Measurements from ENCODE around the gene EEFSEC. TPM values are rescaled to one million over a fixed set of nuclear protein-coding genes. Genes with fewer than 3 reads are reported as not detected.

The EEFSEC gene
- total RNA-seq, 1 experiment from 2014 or later, result 9.5 TPM

DNA sequence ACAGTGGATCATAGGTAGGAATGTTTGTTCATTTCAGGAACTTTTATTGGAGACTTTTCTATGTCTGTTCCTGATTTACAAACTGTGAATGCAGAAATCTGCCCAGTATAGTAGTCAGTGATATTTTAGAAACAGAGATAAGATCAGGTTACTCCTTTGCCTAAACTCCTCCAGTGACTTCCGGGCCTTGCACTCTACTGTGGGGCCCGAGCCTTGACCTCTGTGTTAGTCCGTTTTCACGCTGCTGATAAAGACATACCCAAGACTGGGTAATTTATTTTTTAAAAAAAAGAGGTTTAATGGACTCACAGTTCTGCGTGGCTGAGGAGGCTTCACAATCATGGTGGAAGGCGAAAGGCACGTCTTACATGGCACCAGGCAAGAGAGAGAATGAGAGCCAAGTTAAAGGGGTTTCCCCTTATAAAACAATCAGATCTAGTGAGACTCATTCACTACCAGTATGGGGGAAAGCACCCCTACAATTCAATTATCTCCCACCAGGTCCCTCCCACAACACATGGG is 186.3 kb downstream of the EEFSEC start:
- Histone ChIP-seq H2BK12ac (ENCODE audit: insufficient read length, low read depth, low read length) (no peak overlapping the region), H3K18ac (ENCODE audit: insufficient read length, low read depth, low read length) (no peak overlapping the region), H3K79me2 (ENCODE audit: insufficient read depth, low read length) (no peaks in the 10 kb centered on the region), H3K4me2 (ENCODE audit: insufficient read depth, insufficient read length, low read length) (no peak overlapping the region), H2BK20ac (ENCODE audit: low read depth, low read length, poor library complexity, severe bottlenecking) (no peak overlapping the region), H3K27me3 (ENCODE audit: insufficient read depth, low read length) (no peaks in the 10 kb centered on the region), H3K23ac (ENCODE audit: insufficient read length, low read depth, low read length) (no peak overlapping the region), H3K27ac (ENCODE audit: insufficient read length, low read depth, low read length) (no peak overlapping the region), H4K8ac (replicated peaks; ENCODE audit: insufficient read length, low read depth, low read length) (no peak overlapping the region), H3K4me1 (ENCODE audit: insufficient read depth, low read length) (no peaks in the 10 kb centered on the region; the same call in 1 of the 2 replicates), H3K14ac (ENCODE audit: insufficient read depth, low read length) (no peak overlapping the region), H3K79me1 (ENCODE audit: insufficient read depth, low read depth, low read length, poor library complexity, severe bottlenecking) (no peaks in the 10 kb centered on the region), H4K20me1 (ENCODE audit: control insufficient read depth, insufficient read depth, insufficient read length) (peaks cover 2% of the 10 kb centered on the region), H2BK5ac (ENCODE audit: insufficient read length, low read length) (no peak overlapping the region), H3K9me3 (ENCODE audit: control insufficient read depth, low read depth, low read length) (no peaks in the 10 kb centered on the region), H3K56ac (ENCODE audit: insufficient read length, low read depth, low read length) (no peak overlapping the region), H2AK5ac (ENCODE audit: insufficient read length, low read length) (no peak overlapping the region), H2AFZ (ENCODE audit: low read length) (no peak overlapping the region), H3K23me2 (ENCODE audit: insufficient read length, low read depth, low read length, poor library complexity, severe bottlenecking) (no peaks in the 10 kb centered on the region), H2BK15ac (ENCODE audit: low read depth, low read length) (no peak overlapping the region), H3K9ac (ENCODE audit: extremely low read depth, insufficient read length, low read length) (no peak overlapping the region), H4K5ac (ENCODE audit: insufficient read length, low read depth, low read length) (no peak overlapping the region), H4K91ac (ENCODE audit: insufficient read length, low read depth, low read length) (no peak overlapping the region), H3K4ac (ENCODE audit: low read depth, low read length) (no peak overlapping the region), H3T11ph (ENCODE audit: low read length) (no peak overlapping the region), H2BK120ac (ENCODE audit: low read depth, low read length, poor library complexity, severe bottlenecking) (no peak overlapping the region)
- no peak for DNase-seq
- no peaks in the 10 kb centered on the region; a peak in 2 of 7 replicates for H3K36me3 Mint-ChIP-seq (ENCODE audit: insufficient read depth in 1 of 3, low read depth in 3 of 3)
- H3K9me3 Mint-ChIP-seq, result no peaks in the 10 kb centered on the region
- no peak overlapping the region for H3K4me3 Mint-ChIP-seq
- WGBS (ENCODE audit: extremely low coverage, insufficient read length, low lambda C conversion rate), result no CpG with 5 or more reads among the region's 7 CpGs
- H3K27me3 Mint-ChIP-seq (ENCODE audit: low read depth), result no peaks in the 10 kb centered on the region
- no peak overlapping the region for H3K27ac Mint-ChIP-seq
- H3K4me1 Mint-ChIP-seq, result peaks cover 14 to 22% of the 10 kb centered on the region in 2 experiments
- TF ChIP-seq, protein P1, sequence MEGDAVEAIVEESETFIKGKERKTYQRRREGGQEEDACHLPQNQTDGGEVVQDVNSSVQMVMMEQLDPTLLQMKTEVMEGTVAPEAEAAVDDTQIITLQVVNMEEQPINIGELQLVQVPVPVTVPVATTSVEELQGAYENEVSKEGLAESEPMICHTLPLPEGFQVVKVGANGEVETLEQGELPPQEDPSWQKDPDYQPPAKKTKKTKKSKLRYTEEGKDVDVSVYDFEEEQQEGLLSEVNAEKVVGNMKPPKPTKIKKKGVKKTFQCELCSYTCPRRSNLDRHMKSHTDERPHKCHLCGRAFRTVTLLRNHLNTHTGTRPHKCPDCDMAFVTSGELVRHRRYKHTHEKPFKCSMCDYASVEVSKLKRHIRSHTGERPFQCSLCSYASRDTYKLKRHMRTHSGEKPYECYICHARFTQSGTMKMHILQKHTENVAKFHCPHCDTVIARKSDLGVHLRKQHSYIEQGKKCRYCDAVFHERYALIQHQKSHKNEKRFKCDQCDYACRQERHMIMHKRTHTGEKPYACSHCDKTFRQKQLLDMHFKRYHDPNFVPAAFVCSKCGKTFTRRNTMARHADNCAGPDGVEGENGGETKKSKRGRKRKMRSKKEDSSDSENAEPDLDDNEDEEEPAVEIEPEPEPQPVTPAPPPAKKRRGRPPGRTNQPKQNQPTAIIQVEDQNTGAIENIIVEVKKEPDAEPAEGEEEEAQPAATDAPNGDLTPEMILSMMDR (conservative IDR thresholded peaks at IDR 0.05), result no peak
